IMR-90 (cell line): ENCODE data around the gene FLT3. TPM values are rescaled to one million over a fixed set of nuclear protein-coding genes. Genes with fewer than 3 reads are reported as not detected.

Source experiments
- ATAC-seq: fragments of 200-7000 bp; cut with Tn5 transposase; 2 replicates; pipeline ENCODE4 v1.9.1; 2020; ENCODE audit warnings: low read depth, mild to moderate bottlenecking, moderate library complexity
- BruUV-seq: library from RNA; stranded (reverse); fragments of 400-500 nt; replicated peaks from 2 replicates; lab custom pipeline; 2021; lab: Mats Ljungman, UMichigan
- CTCF ChIA-PET: fragments of 300-600 bp; formaldehyde crosslinking; extraction: SDS; loops from one replicate; lab custom pipeline; 2021; ENCODE audit warnings: antibody characterized with exemption; lab: Yijun Ruan, JAX
- POLR2A ChIA-PET: fragments of 300-600 bp; sonication (Branson Sonifier 250); formaldehyde crosslinking; loops from one replicate; lab custom pipeline; 2022; ENCODE audit warnings: antibody characterized with exemption; ENCODE audit not compliant: unreplicated experiment; lab: Charles Lee
- DNase-seq: peaks from one replicate; pipeline ENCODE4 v3.0.0; 2013
- H2AFZ ChIP-seq: replicated peaks from 2 replicates; pipeline ENCODE3; 2013; ENCODE audit warnings: low read length, mild to moderate bottlenecking; ENCODE audit not compliant: poor library complexity
- H2AK5ac ChIP-seq: 2 replicates; pipeline ENCODE4 v1.6.1; 2013; ENCODE audit warnings: low read depth, low read length, inconsistent platforms
- H2AK9ac ChIP-seq: replicated peaks from 2 replicates; pipeline ENCODE3; 2013; ENCODE audit warnings: mild to moderate bottlenecking, low read depth, low read length, moderate library complexity; ENCODE audit not compliant: poor library complexity
- H2BK120ac ChIP-seq: 2 replicates; pipeline ENCODE4 v1.6.1; 2013; ENCODE audit warnings: low read depth, low read length, inconsistent platforms
- H2BK15ac ChIP-seq: 3 replicates; pipeline ENCODE4 v1.6.1; 2013; ENCODE audit warnings: low read depth, low read length, inconsistent platforms
- H2BK20ac ChIP-seq: 2 replicates; pipeline ENCODE4 v1.6.1; 2013; ENCODE audit warnings: low read depth, mild to moderate bottlenecking, inconsistent platforms, low read length, moderate library complexity
- H2BK5ac ChIP-seq: 2 replicates; pipeline ENCODE4 v1.6.1; 2013; ENCODE audit warnings: mild to moderate bottlenecking, low read depth, low read length, inconsistent platforms; ENCODE audit not compliant: poor library complexity, severe bottlenecking
- H3K14ac ChIP-seq: replicated peaks from 2 replicates; pipeline ENCODE4 v1.6.1; 2013; ENCODE audit warnings: low read depth, low read length, inconsistent platforms
- H3K18ac ChIP-seq: 2 replicates; pipeline ENCODE4 v1.6.1; 2013; ENCODE audit warnings: low read depth, low read length, control low read depth
- H3K23ac ChIP-seq: 2 replicates; pipeline ENCODE4 v1.6.1; 2013; ENCODE audit warnings: low read depth, low read length, inconsistent platforms
- H3K27ac ChIP-seq: 2 replicates; pipeline ENCODE4 v1.5.1; 2013; ENCODE audit warnings: mild to moderate bottlenecking, control low read depth, low read length; ENCODE audit not compliant: insufficient read depth
- H3K27me3 ChIP-seq: 2 replicates; pipeline ENCODE4 v1.6.1; 2013; ENCODE audit warnings: low read length; ENCODE audit not compliant: control insufficient read depth, insufficient read depth
- H3K36me3 ChIP-seq: 2 replicates; pipeline ENCODE4 v1.6.1; 2013; ENCODE audit warnings: low read length, mixed read lengths; ENCODE audit not compliant: control insufficient read depth, insufficient read depth
- H3K4ac ChIP-seq: 2 replicates; pipeline ENCODE4 v1.6.1; 2013; ENCODE audit warnings: low read depth, low read length, inconsistent platforms
- H3K4me1 ChIP-seq: 2 replicates; pipeline ENCODE4 v1.6.1; 2013; ENCODE audit warnings: low read length, mixed read lengths; ENCODE audit not compliant: control insufficient read depth, insufficient read depth
- H3K4me2 ChIP-seq: 2 replicates; pipeline ENCODE4 v1.6.1; 2013; ENCODE audit warnings: low read depth, mild to moderate bottlenecking, control low read depth, low read length, moderate library complexity
- H3K4me3 ChIP-seq: 2 replicates; pipeline ENCODE4 v1.5.1; 2013; ENCODE audit warnings: low read depth, mild to moderate bottlenecking, control low read depth, low read length, moderate library complexity; ENCODE audit not compliant: insufficient read depth
- H3K56ac ChIP-seq: 2 replicates; pipeline ENCODE4 v1.6.1; 2013; ENCODE audit warnings: low read length, inconsistent platforms; ENCODE audit not compliant: insufficient read depth; ENCODE audit errors: extremely low read depth
- H3K79me1 ChIP-seq, 2 experiments: 2 replicates each; pipeline ENCODE4 v1.6.1; 2013; ENCODE audit warnings: low read length in 2 of 2, inconsistent platforms in 1 of 2, low read depth in 1 of 2
- H3K9ac ChIP-seq: 2 replicates; pipeline ENCODE4 v1.6.1; 2013; ENCODE audit warnings: low read depth, low read length, control low read depth
- H3K9me1 ChIP-seq: 2 replicates; pipeline ENCODE4 v1.6.1; 2013; ENCODE audit warnings: low read length, inconsistent platforms; ENCODE audit not compliant: insufficient read depth
- H3K9me3 ChIP-seq: 2 replicates; pipeline ENCODE4 v1.6.1; 2013; ENCODE audit warnings: low read length; ENCODE audit not compliant: control insufficient read depth, insufficient read depth
- H4K20me1 ChIP-seq: 2 replicates; pipeline ENCODE4 v1.6.1; 2013; ENCODE audit warnings: low read length, inconsistent platforms; ENCODE audit not compliant: insufficient read depth
- H4K5ac ChIP-seq: 2 replicates; pipeline ENCODE4 v1.6.1; 2013; ENCODE audit warnings: mild to moderate bottlenecking, low read depth, low read length, control low read depth
- H4K8ac ChIP-seq, 2 experiments: 2 replicates each; pipeline ENCODE4 v1.6.1; 2013; ENCODE audit warnings: low read depth in 2 of 2, low read length in 2 of 2, control low read depth in 1 of 2, inconsistent platforms in 1 of 2
- H4K91ac ChIP-seq: 2 replicates; pipeline ENCODE4 v1.6.1; 2013; ENCODE audit warnings: low read depth, low read length, inconsistent platforms; ENCODE audit not compliant: insufficient read depth
- CTCF ChIP-seq: conservative IDR thresholded peaks from 2 replicates; pipeline ENCODE4 v1.5.1; 2012; ENCODE audit warnings: mild to moderate bottlenecking, low read depth, low read length, improper control_type of control experiment
- MAZ ChIP-seq: IDR thresholded peaks from 2 replicates; pipeline ENCODE4 v1.6.1; 2012; ENCODE audit warnings: low read depth, mild to moderate bottlenecking, low read length, improper control_type of control experiment, moderate library complexity, borderline replicate concordance
- RAD21 ChIP-seq: IDR thresholded peaks from 2 replicates; pipeline ENCODE4 v1.6.1; 2012; ENCODE audit warnings: low read length, improper control_type of control experiment
- SMC3 ChIP-seq: fragments of 150-350 bp; IDR thresholded peaks from 2 replicates; pipeline ENCODE4 v1.6.1; 2016; ENCODE audit warnings: low read depth, mild to moderate bottlenecking, antibody characterized with exemption, low read length, moderate library complexity
- USF2 ChIP-seq: fragments of 150-350 bp; IDR thresholded peaks from 2 replicates; pipeline ENCODE4 v1.6.1; 2017; ENCODE audit warnings: mild to moderate bottlenecking, antibody characterized with exemption, low read length, low read depth
- WGBS, 2 experiments: methylation state at CpG; one replicate each; pipeline versions ENCODE4 v1.1.5 to v1.1.7; 2013; ENCODE audit warnings: missing lambda C conversion rate in 2 of 2; ENCODE audit not compliant: insufficient read length in 1 of 2; ENCODE audit errors: extremely low coverage in 2 of 2; 5-methylcytosine and 5-hydroxymethylcytosine counted together
- dilution Hi-C: fragments of 300-500 bp; cut with HindIII; formaldehyde crosslinking; loops from one replicate; pipeline ENCODE4 v1.14.3; 2018; ENCODE audit warnings: low sequenced_read_pairs; ENCODE audit not compliant: unreplicated experiment
- in situ Hi-C: fragments of 300-500 bp; cut with MboI; formaldehyde crosslinking; loops from 3 replicates; pipeline ENCODE4 v1.14.3; 2019; ENCODE audit warnings: low sequenced_read_pairs, inconsistent platforms, mixed read lengths
- intact Hi-C: fragments of 100-400 bp; cut with micrococcal nuclease; formaldehyde crosslinking; loops from 2 replicates; pipeline ENCODE4 v1.10.0; 2022
- microRNA-seq, 2 experiments: library from miRNA; stranded (forward) in 1 of 2; unstranded in 1 of 2; fragments of 10-50 nt in 1 of 2; fragments of <30 nt in 1 of 2; gene quantifications in 1 of 2; microRNA quantifications in 1 of 2; one replicate each; pipeline versions ENCODE3 to v1.1.0; 2013 to 2020; ENCODE audit not compliant: insufficient read depth in 1 of 2, insufficient read length in 1 of 2, unreplicated experiment in 1 of 2
- polyA plus RNA-seq, 3 experiments: library from polyadenylated mRNA; depleted of rRNA; stranded (reverse); fragments of >200 nt; gene quantifications; 2 replicates each; pipeline ENCODE4 v1.2.3, GENCODE V29; 2012; ENCODE audit warnings: low replicate concordance in 1 of 3
- small RNA-seq, 5 experiments: library from RNA; depleted of rRNA; stranded (forward); fragments of <200 nt; gene quantifications; one replicate each; pipeline ENCODE3, GENCODE V24; 2012
- total RNA-seq: library from RNA; depleted of rRNA; stranded (reverse); fragments of >200 nt; gene quantifications from 2 replicates; pipeline ENCODE4 v1.2.3, GENCODE V29; 2012; rRNA removed

The FLT3 gene
- total and polyA plus RNA-seq, 2 of the 4 experiments (the other 2 are of a cell fraction), result not detected

GRCh38 chr13:27953676-27954405, 146.5 kb downstream of the FLT3 start:
- H4K20me1 ChIP-seq, result no peaks in the 10 kb centered on the region
- no peak overlapping the region for H3K56ac ChIP-seq
- no peak overlapping the region for H2AK9ac ChIP-seq
- H2BK5ac ChIP-seq, result no peak overlapping the region
- no peak overlapping the region for H2BK20ac ChIP-seq
- in situ Hi-C loops (no loop called here), dilution Hi-C loops (no loop called here), intact Hi-C loops (loop anchor here (5.0 to 10.0 kb wide), 2 partner anchors 87 to 579 kb away; no protein-coding TSS in a partner anchor)
- no peak overlapping the region for H4K5ac ChIP-seq
- no peaks in the 10 kb centered on the region for H3K9me3 ChIP-seq
- peak overlapping the region; percentile 45 for H3K4me3 ChIP-seq
- H3K9ac ChIP-seq, result no peak overlapping the region
- H3K79me1 ChIP-seq, result no peaks in the 10 kb centered on the region
- ChIA-PET POLR2A (interaction anchor here (0.6 kb wide), 1 partner anchor 346 kb away, joined by 3 read pairs; no protein-coding TSS in a partner anchor), CTCF (interaction anchor here (0.7 to 2.1 kb wide), 14 partner anchors 11 to 1185 kb away, joined by 3 to 10 read pairs (median 4); no protein-coding TSS in a partner anchor)
- peak; percentile 81 for TF ChIP-seq CTCF
- TF ChIP-seq MAZ, result no peak
- TF ChIP-seq USF2, result no peak
- TF ChIP-seq SMC3, result peak; percentile 50
- peak; percentile 66 for TF ChIP-seq RAD21
- H3K27ac ChIP-seq, result no peak overlapping the region
- no peak overlapping the region for H2AK5ac ChIP-seq
- DNase-seq, result peak; percentile 55
- no peaks in the 10 kb centered on the region for H3K36me3 ChIP-seq
- H3K4me1 ChIP-seq, result no peaks in the 10 kb centered on the region
- peaks cover 54% of the 10 kb centered on the region for H3K27me3 ChIP-seq
- H3K4me2 ChIP-seq, result peak overlapping the region; percentile 64
- H2BK120ac ChIP-seq, result no peak overlapping the region
- H3K4ac ChIP-seq, result no peak overlapping the region
- no peaks in the 10 kb centered on the region for H3K9me1 ChIP-seq
- no TSS peak for BruUV-seq
- no peak overlapping the region; the same call in 1 of the 2 replicates for H3K23ac ChIP-seq
- H4K8ac ChIP-seq, result no peak overlapping the region
- no peak overlapping the region for H3K14ac ChIP-seq
- peak; percentile 99 for ATAC-seq
- H4K91ac ChIP-seq, result no peak overlapping the region
- H3K18ac ChIP-seq, result no peak overlapping the region
- H2BK15ac ChIP-seq, result no peak overlapping the region
- peak overlapping the region; percentile 92 for H2AFZ ChIP-seq
- WGBS, 2 experiments, result 1% methylated on average over 27 of the region's 71 CpGs; no CpG with 5 or more reads in 1 of the 2 experiments

Small RNA genes lying within 50 kb of the gene (microRNA-seq; reads per million reads assigned to microRNA genes)
- gene RN7SL272P (ENCODE audit: insufficient read depth, insufficient read length), result not detected

Small RNA genes lying within 50 kb of the gene (small RNA-seq; reads per million reads assigned to genes)
- gene RN7SL272P, result 0 reads per million in 5 experiments

Other genes with a start within 250 kb of the FLT3 start
- gene PDX1, start 180.6 kb downstream of the FLT3 start, total RNA-seq, result not detected in 2 replicates
- gene PDX1, start 180.6 kb downstream of the FLT3 start, polyA plus RNA-seq (2012; rRNA removed), result not detected in 2 replicates
- gene CDX2, start 131.3 kb downstream of the FLT3 start, total RNA-seq, result not detected in 2 replicates
- not detected in 2 replicates for gene CDX2, start 131.3 kb downstream of the FLT3 start, polyA plus RNA-seq (2012; rRNA removed)
- not detected in 2 replicates for gene URAD, start 111.9 kb downstream of the FLT3 start, total RNA-seq
- gene URAD, start 111.9 kb downstream of the FLT3 start, polyA plus RNA-seq (2012; rRNA removed), result not detected in 2 replicates
- gene PAN3, start 38.0 kb upstream of the FLT3 start, total RNA-seq, result 12.8 and 15.1 TPM in 2 replicates
- gene PAN3, start 38.0 kb upstream of the FLT3 start, polyA plus RNA-seq (2012; rRNA removed), result 5.1 and 6.6 TPM in 2 replicates